HG03571 (cell line): ENCODE measurements around the gene CYP39A1.

Experiments used
- ATAC-seq: cut with Tn5 transposase; IDR thresholded peaks from one replicate; pipeline ENCODE4 v1.9.1; 2021; ENCODE audit not compliant: unreplicated experiment

Gene CYP39A1

GRCh38 chr6:46517202-46517601, 135.4 kb downstream of the CYP39A1 start:
- no peak for ATAC-seq

DNA sequence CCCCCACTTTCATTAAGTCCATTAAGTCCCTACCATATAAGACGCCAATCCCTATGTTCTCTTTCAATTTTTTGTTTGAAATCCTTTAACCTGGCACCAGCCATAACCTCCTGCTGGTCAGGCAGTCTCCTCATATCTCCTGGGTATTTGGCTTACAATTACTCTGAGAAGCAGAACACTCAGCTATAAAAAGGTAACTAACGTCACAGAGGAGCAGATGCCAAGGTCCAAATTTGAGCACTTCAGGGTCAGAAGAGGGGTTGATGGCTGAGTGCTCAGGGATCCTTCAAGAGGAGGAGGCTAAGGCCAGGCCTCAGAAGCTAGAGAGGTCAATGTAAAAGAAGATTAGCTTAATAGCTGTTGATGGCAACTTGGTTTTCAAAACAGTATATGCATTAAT, 139.1 kb downstream of the CYP39A1 start:
- ATAC-seq: no peak

DNA sequence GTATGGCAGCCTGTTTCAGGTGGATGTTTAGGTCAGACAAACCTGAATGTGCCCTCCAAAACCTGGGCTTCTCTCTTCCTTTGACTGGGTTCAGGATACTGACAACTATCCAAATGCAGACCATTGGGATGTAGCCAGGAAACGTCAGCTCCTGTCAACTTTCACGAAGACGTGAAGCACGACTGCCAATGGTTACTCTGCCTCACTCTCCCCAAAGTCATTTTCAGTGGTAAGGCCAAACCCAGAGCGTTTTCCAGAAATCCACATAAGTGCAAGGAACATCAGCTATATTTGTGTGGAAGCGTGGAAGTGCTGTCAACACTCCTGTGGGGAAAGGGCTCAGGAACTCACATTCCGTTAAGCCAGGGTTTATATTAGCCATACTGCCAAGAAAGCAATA, 141.3 kb downstream of the CYP39A1 start:
- ATAC-seq: no peak

- no peak for ATAC-seq
Observed at GRCh38 chr6:46510651-46511050, 142.0 kb downstream of the CYP39A1 start.

GRCh38 chr6:46509981-46510510, 142.6 kb downstream of the CYP39A1 start:
- ATAC-seq: no peak

DNA sequence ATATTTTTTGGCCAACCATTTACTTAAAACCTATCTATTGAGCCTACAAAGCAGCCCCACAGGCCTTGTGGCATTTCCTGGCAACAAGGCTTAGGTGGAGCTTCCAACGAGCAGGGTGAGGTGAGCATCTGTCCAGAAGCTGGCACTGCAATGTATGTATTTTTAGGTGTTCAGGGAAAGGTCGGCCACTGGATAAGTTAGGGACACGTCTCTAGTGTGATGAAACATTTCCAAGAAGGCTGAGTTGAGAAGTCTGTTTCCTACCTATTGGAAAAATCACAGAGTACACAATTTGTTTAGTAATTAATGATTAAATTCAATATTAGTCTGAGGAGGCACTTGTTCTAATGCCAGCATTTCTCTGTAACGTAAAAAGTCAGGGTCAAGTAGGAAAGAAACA, 143.6 kb downstream of the CYP39A1 start:
- ATAC-seq: no peak

DNA sequence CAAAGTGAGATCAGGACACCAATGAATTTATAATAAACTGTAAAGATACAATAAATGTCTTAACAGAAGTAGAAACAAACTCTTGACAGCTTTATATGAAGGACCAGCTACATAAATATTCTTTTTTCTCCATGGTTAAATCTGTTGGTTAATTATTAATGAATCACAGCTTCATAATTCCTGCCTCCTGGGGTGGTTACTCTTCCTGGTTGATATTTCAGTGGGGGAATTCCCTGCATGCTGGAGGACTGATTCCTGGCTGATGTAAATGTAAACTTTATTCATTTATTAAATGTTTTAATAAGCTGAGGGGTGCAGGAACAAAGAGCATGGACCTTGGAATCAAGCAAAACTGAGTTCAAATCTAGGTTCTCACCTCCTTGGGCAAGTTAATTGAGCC, 145.2 kb downstream of the CYP39A1 start:
- no peak for ATAC-seq

DNA sequence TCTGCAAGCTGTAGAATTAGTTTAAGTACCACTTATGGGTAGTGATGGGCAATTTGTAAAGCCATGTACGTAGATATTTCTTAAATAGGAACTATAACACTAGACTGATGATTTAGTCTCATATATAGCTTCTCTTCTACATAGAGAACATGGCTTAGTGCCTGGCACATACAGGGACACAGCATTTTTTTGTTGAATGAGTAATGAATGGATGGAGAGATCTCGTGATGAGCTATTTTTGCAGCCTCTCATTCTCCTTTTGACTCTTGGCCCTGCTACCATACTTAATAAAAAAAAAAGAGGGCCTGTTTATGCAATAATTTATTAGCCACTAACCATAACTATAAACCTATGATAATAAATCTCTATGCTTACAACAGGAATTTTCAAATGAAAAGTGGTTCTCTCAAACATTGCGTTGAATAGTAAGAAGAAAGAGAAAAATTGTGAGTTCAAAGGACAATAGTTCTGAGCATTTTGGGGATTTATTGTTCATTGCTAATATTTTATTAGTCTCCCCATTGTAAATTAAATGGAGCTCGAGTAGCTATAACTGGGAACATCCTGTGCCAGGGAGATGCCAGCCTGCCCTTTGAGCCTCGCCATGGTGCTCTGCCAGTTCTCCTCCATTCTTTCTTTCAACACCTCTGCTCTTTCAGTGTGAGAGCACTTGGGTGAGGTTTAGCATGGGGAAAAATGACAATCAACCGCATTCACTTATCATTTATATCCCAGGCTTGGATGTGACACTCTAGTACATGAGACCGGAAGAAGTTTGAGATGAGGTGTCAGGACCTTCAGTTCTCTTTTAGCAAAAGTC, 146.7 kb downstream of the CYP39A1 start:
- no peak for ATAC-seq

GRCh38 chr6:46504242-46504641, 148.4 kb downstream of the CYP39A1 start:
- no peak for ATAC-seq

DNA sequence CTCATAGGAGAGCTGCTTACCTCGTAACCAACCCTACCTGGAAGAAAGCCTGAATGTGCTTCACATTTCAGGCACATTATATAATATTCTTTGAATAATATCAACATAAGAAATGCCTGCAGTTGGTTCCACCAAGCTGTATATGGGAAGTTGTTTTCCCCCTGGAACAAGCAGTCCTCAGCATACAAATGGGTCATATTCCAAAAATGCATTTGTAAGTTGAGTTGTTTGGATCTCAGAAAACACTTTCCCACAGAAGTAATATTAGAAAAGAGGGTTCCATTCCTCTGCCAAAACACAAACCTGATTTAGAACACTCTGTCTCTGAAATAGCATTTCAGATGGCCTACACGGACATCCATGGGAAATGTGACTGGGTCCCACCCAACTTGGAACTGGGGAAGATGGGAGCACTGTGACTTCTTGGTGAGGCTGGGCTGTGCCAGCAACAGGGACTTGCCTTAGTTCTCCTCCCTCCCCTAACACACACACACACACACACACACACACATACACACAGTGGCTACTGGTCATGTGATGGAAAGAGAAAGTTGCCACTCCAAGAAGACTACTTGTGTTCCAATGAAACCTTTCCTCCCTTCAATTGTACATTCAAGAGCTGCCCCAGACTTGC, 150.0 kb downstream of the CYP39A1 start:
- no peak for ATAC-seq

DNA sequence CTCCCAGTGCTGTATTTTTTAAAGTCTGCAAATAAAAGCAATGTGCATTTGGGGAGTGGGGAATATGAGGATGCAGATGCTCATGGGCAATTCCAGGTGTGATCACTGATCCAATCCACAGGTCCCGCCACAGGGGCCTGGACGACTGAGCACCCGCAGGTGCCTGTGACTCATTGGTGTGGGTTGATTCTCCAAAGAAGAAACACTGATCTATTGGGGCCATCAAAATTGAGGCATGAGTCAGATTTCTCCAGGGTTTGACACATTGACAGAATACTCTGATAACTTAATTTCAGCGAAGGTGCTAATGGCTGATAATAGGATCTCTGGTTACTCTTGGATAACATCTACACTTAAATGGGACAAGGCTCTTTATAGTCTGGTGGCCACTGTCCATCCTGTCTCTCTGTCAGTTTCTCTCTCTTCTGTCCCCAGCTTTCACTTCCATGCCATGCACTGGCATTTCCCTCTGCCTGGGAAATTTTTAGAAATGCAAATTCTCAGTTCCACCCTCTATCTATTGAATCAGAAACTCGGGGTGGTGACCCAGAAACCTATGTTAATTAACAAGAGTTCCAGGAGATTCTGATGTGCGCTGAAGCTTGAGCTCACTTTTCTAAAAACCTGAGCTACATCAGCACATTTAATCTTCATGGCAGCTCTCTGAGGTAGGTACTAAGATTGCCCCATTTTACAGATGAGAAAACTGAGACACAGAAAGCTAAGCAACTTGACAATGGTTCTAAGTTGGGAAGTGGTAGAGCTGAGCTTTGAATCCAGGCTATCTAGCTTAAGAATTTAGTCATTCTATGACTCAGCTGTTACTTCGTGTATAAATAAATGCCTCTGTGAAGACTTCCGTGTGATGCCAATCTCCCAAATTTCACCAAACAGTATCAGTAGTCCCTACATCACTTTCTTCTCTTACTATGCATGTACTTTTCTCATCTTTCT, 151.2 kb downstream of the CYP39A1 start:
- ATAC-seq: no peak

- no peak for ATAC-seq
Observed at GRCh38 chr6:46500382-46500781, 152.2 kb downstream of the CYP39A1 start.
